ENCODE results near the gene RIPOR2. TPM values are rescaled to one million over a fixed set of nuclear protein-coding genes. Genes with fewer than 3 reads are reported as not detected.

The RIPOR2 gene
- total RNA-seq, 1 donor from 2014 or later, result 28.2 TPM

- DNase-seq (ENCODE audit: low spot score), result no peak
Measured at GRCh38 chr6:24821860-24822444, 113.8 kb downstream of the RIPOR2 start.

DNA sequence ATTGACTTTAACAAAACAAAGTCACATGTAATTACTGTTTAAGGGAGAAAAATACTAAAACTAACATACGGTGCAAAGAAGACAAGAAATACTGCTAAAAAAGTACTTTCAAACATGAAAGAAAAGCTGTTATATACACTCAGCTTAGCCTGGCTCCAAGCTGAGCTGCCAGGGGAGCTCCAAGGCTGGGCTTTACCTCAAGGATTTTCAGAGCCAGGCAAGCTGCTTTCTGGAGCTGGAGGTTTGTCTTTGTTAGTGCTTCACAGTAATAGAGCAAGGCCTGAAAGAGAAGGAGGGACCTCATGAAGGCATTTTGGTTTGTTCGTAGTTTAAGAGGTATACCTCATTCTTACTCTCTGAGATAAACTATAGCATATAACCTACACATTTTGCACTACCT is 117.4 kb downstream of the RIPOR2 start:
- DNase-seq (ENCODE audit: low spot score), result no peak

DNA sequence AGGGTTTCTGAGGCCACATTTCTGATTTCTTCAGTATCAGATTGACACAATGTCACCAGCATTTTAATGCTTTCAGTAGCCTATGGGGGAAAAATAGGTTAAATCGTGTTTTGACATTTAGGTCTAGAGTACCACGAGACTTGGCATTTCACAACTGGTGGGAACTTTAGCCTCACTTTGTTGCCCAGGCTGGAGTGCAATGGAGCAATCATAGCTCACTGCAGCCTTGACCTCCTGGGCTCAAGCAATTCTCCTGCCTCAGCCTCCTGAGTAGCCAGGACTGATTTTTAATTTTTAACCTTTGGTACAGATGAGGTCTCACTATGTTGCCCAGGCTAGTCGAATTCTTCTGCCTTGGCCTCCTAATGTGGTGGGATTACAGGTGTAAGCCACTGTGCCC is 126.0 kb downstream of the RIPOR2 start:
- DNase-seq (ENCODE audit: low spot score), result no peak

GRCh38 chr6:24807584-24807983 is 128.2 kb downstream of the RIPOR2 start:
- DNase-seq (ENCODE audit: low spot score), result no peak

GRCh38 chr6:24802271-24803059 is 133.3 kb downstream of the RIPOR2 start:
- no peak for DNase-seq (ENCODE audit: low spot score)

GRCh38 chr6:24799541-24799915 is 136.2 kb downstream of the RIPOR2 start:
- DNase-seq (ENCODE audit: low spot score), result no peak

- DNase-seq (ENCODE audit: low spot score), result no peak
Measured at GRCh38 chr6:24798740-24799540, 136.8 kb downstream of the RIPOR2 start, which contains the start of gene ARMH2. Gene ARMH2, minus strand, starts transcription at chr6:24798917. Its CDS starts 60 bp downstream, at chr6:24798857.

GRCh38 chr6:24797596-24798216 is 138.1 kb downstream of the RIPOR2 start:
- DNase-seq (ENCODE audit: low spot score), result no peak

- DNase-seq (ENCODE audit: low spot score), result no peak
Measured at GRCh38 chr6:24796616-24797290, 139.0 kb downstream of the RIPOR2 start.

GRCh38 chr6:24795106-24795505 is 140.7 kb downstream of the RIPOR2 start:
- DNase-seq (ENCODE audit: low spot score), result no peak

DNA sequence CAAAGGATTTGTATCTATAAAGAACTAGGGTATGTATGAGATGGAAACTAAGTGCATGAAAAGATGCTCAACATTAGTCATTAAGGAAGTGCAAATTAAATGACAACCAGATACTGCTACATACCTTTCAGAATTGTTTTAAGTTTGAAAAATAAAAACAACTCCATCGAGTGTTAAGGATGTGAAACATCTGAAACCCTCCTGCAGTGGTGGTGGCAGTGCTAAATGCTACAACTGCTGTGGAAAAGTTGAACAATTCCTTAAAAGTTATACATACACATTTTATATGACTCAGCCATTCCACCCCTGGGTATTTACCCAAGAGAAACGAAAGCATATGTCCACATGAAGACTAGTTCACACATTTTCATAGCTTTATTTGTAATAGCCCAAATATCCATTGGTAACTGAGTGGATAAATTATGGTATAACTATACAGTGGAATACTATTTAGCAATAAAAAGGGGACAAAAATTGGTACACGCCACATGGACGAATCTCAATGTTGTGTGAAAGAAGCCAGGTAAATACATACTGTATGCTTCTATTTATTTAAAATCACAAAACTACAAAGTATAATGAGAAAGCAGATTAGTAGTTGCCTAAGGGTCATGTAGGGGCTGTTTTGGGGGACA is 147.6 kb downstream of the RIPOR2 start:
- no peak for DNase-seq (ENCODE audit: low spot score)

DNA sequence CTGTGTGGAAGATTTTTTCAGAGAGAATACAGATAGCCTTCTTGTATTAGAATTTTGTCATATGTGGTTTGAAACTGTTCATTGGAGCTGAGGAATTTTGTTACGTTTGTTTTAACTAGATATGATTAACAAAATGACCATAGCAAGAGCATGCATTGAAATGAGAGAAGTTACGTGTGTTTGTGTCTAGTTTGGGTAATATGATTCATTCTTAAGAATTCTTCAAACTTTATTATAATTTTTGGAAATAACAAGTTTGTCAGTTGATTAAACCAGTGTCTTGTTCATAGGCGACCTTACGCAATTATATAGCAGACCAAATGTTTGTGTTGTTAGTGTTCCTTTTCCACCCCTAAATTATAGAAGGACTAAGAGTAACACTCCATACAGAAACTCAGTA is 155.6 kb downstream of the RIPOR2 start:
- no peak for DNase-seq (ENCODE audit: low spot score)

GRCh38 chr6:24779416-24780016 is 156.2 kb downstream of the RIPOR2 start:
- DNase-seq (ENCODE audit: low spot score), result no peak

- DNase-seq (ENCODE audit: low spot score), result no peak
Measured at GRCh38 chr6:24778878-24779277, 156.9 kb downstream of the RIPOR2 start.

DNA sequence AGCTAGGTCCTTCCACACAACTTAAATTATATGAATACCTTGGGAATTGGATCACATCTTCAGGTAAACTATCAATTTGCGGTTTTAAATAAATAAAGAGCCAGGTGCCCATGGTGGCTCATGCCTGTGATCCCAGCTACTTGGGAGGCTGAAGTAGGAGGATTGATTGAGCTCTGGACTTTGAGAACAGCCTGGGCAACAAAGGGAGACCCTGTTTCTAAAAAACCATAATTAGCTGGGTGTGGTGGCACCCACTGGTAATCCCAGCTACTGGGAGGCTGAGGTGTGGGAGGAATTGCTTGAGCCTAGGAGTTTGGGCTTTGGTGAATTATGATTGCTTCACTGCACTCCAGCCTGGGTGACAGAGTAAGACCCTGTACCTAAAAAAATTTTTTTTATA is 157.6 kb downstream of the RIPOR2 start:
- DNase-seq (ENCODE audit: low spot score), result no peak

- no peak for DNase-seq (ENCODE audit: low spot score)
Measured at GRCh38 chr6:24777227-24777626, 158.5 kb downstream of the RIPOR2 start.

GRCh38 chr6:24775520-24776058 is 160.2 kb downstream of the RIPOR2 start:
- DNase-seq (ENCODE audit: low spot score), result no peak

DNA sequence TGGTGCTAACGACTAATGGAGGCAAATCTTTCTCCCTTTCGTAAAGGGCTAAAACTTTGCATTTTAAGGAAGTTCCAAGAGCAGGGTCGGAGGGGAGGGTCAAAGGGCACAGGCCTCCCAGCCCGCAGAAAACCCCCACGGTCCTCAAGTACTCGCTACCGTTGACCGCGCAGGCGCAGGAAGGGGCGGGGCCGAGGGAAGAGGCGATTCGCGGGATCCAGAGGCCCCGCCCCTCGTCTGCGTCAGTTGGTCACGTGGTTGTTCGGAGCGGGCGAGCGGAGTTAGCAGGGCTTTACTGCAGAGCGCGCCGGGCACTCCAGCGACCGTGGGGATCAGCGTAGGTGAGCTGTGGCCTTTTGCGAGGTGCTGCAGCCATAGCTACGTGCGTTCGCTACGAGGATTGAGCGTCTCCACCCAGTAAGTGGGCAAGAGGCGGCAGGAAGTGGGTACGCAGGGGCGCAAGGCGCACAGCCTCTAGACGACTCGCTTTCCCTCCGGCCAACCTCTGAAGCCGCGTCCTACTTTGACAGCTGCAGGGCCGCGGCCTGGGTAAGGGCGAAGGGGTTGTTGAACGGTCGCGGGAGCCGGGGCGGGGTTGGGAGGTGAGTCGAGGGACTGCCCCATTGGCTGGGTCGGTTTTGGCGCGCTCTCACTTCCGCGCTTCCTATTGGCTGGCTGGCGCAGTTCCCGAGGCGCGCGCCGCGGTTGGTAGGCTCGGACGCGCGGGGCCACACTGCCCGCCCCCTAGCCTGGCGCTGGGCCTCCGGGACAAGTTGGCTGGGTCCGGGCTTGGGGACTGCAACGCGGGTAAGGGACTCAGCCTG is 160.9 kb downstream of the RIPOR2 start, which contains the start of gene GMNN:
Gene GMNN, plus strand, starts transcription at position 242 of the 824 bp plus-strand sequence. CDS start 2,310 bp downstream, outside the sequence.
- peak; percentile 100 for DNase-seq (ENCODE audit: low spot score)

DNA sequence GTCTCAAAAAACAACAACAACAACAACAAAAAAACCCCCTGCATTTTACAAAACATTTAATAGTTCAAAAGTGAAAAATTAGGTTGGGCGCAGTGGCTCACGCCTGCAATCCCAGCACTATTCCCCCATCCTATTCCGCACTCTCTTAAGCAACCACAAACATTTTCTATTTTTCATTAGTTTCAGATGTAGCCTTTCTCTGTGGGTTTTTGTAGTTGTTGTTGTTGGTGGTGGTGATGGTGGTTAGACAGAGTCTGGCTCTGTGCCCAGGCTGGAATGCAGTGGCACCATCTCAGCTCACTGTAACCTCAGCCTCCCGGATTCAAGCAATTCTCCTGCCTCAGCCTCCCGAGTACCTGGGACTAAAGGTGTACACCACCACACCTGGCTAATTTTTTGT is 167.4 kb downstream of the RIPOR2 start:
- DNase-seq (ENCODE audit: low spot score), result no peak
